ENCODE results near the gene RGCC.

- TF ChIP-seq, protein P1, sequence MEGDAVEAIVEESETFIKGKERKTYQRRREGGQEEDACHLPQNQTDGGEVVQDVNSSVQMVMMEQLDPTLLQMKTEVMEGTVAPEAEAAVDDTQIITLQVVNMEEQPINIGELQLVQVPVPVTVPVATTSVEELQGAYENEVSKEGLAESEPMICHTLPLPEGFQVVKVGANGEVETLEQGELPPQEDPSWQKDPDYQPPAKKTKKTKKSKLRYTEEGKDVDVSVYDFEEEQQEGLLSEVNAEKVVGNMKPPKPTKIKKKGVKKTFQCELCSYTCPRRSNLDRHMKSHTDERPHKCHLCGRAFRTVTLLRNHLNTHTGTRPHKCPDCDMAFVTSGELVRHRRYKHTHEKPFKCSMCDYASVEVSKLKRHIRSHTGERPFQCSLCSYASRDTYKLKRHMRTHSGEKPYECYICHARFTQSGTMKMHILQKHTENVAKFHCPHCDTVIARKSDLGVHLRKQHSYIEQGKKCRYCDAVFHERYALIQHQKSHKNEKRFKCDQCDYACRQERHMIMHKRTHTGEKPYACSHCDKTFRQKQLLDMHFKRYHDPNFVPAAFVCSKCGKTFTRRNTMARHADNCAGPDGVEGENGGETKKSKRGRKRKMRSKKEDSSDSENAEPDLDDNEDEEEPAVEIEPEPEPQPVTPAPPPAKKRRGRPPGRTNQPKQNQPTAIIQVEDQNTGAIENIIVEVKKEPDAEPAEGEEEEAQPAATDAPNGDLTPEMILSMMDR (conservative IDR thresholded peaks at IDR 0.05; ENCODE audit: low read depth, low read length): no peak
- TF ChIP-seq RFX5 (IDR thresholded peaks at IDR 0.05; ENCODE audit: low read depth, low read length) (no peak), RCOR1 (IDR thresholded peaks at IDR 0.05; ENCODE audit: insufficient replicate concordance, low read length) (no peak), POLR2A (IDR thresholded peaks at IDR 0.05; ENCODE audit: low read depth, low read length) (no peak), FOS (IDR thresholded peaks at IDR 0.05; ENCODE audit: low read depth, low read length) (peak; percentile 71), MAZ (IDR thresholded peaks at IDR 0.05; ENCODE audit: borderline replicate concordance, low read depth, low read length) (peak; percentile 40; the same call in 1 of the 2 replicates), CHD1 (IDR thresholded peaks at IDR 0.05; ENCODE audit: low read depth, low read length) (no peak), RAD21 (IDR thresholded peaks at IDR 0.05; ENCODE audit: low read length) (no peak)
These were observed 8.0 kb downstream of the RGCC start for GRCh38 chr13:41465241-41465847.
